ENCODE results near the gene LGALS9.
"Not testable (repeated sequence)": the region's sequence is repeated elsewhere in the genome, so short reads cannot be mapped to it uniquely, and the experiment has no call there.

Gene LGALS9

GRCh38 chr17:27629260-27629659, 1.7 kb upstream of the LGALS9 start:
- DNase-seq (ENCODE audit: low read depth) = not testable (repeated sequence)

- no peak for DNase-seq (ENCODE audit: low read depth)
Observed at GRCh38 chr17:27631411-27631760, 398 bp downstream of the LGALS9 start.

- no peak for DNase-seq (ENCODE audit: low read depth)
Observed at GRCh38 chr17:27631897-27632725, 1.1 kb downstream of the LGALS9 start.

DNA sequence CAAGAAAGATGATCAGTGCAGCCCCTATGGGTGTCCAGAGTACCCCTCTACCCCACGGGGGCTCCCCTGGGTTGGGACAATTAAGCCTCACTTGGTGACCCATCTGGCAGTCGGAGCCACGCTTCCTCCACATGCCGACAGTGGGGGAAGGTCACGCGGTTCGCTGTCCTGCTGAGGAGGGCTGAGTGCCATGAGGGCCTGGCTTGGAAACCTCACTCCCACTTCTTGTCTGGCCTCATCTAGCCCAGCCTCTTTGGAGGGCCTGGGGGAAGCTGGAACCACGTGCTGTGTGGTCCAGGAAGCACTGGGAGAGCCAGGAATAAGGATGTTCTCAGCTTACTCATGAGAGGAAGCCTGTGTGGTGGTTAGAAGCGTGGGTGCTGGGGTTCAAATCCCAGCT, 1.8 kb downstream of the LGALS9 start:
- DNase-seq (ENCODE audit: low read depth) = peak; percentile 8

DNA sequence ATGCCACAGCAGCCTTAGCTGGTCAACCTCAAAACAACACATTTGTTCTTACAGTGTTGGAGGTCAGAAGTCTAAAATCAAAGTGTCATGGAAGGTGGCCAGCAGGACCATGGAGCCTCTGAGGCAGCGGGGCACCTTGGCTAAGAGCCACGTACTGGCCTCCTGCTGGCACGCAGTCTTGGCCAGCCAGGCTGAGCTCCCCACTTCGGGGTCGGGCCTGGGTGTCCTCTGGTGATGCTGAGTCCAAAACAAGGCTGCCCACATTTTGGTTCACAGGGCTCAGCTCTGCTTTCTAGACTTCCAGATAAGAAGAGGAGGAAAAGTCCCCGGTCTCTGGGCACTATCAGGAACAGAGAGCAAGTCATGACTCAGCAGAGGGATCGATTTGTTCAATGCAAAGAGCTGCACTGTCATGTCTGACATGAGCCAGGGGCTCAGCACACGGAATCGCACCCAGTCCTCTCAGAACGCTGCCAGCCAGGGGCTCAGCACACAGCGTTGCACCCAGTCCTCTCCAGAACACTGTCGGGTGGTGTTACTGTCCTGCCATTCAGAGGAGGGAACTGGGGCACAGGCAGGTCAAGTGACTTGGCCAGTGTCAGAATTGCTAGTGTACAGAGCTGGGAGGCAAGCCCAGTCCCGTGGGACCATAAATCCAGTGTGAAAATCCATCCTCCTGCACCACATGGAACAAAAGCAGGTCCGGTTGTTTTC, 2.5 kb downstream of the LGALS9 start:
- no peak for DNase-seq (ENCODE audit: low read depth)

DNA sequence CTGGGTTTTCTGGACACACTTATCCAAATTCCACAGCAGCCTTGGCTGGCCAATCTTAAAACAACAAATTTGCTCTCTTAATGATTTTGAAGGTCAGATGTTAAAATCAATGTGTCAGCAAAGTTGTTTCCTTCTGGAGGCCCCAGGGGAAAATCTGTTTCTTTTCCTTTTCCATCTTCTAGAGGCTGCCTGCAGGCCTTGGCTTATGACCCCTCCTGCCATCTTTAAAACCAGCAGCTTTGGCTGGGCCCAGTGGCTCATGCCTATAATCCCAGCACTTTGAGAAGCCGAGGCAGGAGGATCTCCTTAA, 3.0 kb downstream of the LGALS9 start:
- no peak for DNase-seq (ENCODE audit: low read depth)

DNA sequence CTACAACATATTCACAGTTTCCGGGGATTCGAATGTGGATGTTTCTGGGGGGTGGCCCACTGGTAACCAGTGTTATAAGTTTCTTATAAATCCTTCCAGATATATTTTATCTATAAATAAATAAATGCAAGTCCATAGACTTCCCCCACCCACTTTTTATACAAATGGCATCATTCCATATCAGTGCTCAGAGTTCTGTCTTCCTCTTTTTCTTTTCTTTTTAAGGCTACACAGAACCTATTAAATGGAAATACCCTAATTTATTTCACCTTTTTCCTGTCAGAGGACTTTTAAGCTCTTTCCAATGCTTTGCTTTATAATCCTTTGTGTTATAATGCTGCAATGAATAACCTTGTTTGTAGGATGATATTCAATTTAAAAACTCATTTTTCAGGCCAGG, 3.8 kb downstream of the LGALS9 start:
- no peak for DNase-seq (ENCODE audit: low read depth)

GRCh38 chr17:27635275-27635823, 4.4 kb downstream of the LGALS9 start:
- no peak for DNase-seq (ENCODE audit: low read depth)

GRCh38 chr17:27636005-27636520, 5.1 kb downstream of the LGALS9 start:
- not testable (repeated sequence) for DNase-seq (ENCODE audit: low read depth)

DNA sequence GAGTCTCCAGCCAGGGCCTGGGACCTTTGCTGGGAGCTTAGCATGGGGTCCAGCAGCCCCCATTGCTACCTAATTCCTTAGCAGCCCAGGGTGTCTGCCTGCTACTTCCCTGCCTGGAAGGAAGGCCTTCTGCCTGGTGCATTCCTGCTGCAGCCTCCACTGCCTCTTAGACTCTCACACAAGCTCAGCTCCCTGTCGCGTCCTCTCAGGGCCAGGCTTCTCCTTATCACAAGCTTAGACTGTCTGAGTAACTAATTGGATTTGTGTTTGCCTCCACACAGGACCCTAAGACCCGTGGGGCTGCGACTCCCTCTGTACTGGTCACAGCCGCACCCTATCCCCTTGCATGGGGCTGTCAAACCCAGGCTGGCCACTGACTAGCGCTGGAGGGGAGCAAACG, 6.8 kb downstream of the LGALS9 start:
- not testable (repeated sequence) for DNase-seq (ENCODE audit: low read depth)

DNA sequence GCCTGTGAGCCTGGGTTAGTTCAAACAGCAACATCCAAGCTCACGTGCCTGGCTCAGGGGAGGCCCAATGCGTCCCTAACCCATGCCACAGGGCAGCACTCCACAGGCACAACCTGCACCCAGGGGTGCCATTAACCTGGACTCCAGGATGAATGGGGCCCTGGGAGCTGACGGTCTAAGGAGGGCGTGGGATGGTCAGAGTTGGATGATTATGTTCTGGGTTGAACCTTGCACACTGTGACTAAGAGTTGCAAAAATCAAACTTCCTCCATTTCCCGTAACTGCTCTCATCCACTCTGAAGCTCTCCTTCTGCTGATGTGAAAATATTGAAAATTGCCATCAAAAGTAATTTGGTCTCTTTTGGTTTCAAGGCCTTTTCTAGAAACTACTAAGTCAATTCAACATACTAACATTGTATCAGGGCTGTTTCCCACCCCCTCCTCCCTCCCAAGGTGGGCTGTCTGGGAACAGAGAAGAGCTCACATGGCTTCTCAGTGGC, 7.5 kb downstream of the LGALS9 start:
- DNase-seq (ENCODE audit: low read depth) = not testable (repeated sequence)

- no peak for DNase-seq (ENCODE audit: low read depth)
Observed at GRCh38 chr17:27640790-27641189, 9.8 kb downstream of the LGALS9 start.

GRCh38 chr17:27644586-27644985, 13.6 kb downstream of the LGALS9 start:
- no peak for DNase-seq (ENCODE audit: low read depth)

DNA sequence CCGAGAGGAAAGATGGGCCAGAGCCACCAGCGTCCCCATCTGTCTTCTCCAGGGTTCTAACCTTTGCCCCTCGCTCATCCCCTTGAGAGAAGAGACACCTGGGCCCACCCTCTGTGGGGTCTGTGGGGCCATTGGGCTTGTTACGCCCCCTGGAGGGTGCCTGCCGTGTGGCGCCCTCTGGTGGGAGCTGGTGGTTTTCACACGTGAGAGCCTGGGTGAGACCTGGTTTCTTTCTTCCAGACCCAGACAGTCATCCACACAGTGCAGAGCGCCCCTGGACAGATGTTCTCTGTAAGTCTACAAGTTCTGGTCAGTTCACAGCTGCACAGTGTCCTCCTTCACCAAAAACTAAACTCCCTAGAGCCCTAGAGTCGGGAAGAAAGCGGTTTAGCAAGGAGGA, 14.6 kb downstream of the LGALS9 start:
- DNase-seq (ENCODE audit: low read depth) = not testable (repeated sequence)

GRCh38 chr17:27646232-27646631, 15.2 kb downstream of the LGALS9 start:
- DNase-seq (ENCODE audit: low read depth) = no peak

DNA sequence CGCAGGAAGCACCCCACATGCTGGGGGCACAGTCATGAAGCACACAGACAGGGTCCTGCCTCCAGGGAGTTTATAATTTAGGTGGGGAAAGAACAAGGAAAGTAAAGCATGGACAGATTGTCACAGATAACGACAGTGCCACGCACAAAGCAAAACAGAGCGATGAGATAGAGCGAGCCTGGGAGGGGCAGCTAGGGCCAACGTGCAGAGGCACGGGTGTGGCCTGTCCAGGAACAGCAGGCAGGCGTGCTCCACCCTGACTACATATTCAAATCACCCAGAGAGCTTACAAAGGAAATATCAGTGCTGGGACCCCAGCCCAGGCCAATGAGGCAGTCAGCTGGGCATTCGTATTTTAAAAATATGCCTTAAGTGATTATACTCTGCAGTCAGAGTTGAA, 16.8 kb downstream of the LGALS9 start:
- no peak for DNase-seq (ENCODE audit: low read depth)

DNA sequence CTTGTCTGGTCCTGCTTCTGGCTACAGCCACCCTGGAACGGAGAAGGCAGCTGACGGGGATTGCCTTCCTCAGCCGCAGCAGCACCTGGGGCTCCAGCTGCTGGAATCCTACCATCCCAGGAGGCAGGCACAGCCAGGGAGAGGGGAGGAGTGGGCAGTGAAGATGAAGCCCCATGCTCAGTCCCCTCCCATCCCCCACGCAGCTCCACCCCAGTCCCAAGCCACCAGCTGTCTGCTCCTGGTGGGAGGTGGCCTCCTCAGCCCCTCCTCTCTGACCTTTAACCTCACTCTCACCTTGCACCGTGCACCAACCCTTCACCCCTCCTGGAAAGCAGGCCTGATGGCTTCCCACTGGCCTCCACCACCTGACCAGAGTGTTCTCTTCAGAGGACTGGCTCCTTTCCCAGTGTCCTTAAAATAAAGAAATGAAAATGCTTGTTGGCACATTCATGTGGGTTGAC, 18.2 kb downstream of the LGALS9 start:
- DNase-seq (ENCODE audit: low read depth) = not testable (repeated sequence)

- no peak for DNase-seq (ENCODE audit: low read depth)
Observed at GRCh38 chr17:27649929-27650328, 18.9 kb downstream of the LGALS9 start.

- no peak for DNase-seq (ENCODE audit: low read depth)
Observed at GRCh38 chr17:27650836-27651235, 19.8 kb downstream of the LGALS9 start.

DNA sequence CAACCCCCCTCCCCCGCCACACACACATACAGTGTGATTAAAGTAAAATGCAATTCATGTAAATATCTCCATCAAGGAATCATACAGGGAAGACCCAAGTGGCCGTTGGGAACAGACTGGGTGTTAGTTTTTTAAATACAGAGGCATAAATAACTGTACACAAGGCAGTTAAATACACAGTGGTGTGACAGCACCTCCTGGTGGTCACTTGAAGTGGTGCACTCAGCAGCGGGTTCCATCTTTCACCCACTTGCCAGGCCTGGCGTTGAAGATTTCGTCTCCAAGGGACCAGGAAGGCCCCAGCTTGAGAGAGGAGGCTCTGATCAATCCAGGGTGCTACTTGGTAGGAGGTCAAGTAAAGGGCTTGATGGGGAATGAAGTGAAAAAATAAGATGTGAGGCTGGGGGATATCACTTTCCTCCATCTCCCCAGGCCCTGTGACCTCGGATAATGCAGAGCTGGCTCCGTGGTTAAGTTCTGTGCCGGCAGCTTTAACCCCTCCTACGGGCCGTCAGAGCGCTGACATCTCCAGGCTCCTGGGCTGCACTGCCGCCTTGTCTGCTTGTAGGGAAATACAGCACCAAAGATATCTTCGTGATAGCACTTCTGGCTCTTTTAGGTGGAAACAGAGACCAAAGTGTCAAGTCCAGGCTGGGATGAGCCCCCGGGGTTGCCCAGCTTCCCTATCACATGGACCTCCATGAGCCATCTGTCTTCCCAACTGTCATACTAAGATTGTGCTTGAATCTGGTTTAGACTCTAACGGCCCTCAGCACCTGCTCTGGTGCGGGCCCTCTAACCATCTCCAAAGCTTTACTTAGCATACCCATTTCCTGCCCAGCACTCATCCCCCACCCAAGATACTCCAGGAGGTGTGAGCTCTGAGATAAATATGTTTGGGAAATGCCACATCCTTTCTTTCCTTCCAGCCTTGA, 20.7 kb downstream of the LGALS9 start:
- DNase-seq (ENCODE audit: low read depth) = peak; percentile 12

- DNase-seq (ENCODE audit: low read depth) = not testable (repeated sequence)
Observed at GRCh38 chr17:27653449-27653971, 22.5 kb downstream of the LGALS9 start.

All from fibroblast of the conjunctiva (primary cell).